NOMO-1 treated with DMSO at 0.1 percent for 48 hours (cell line): Measurements from ENCODE around the gene GPBAR1.

ENCODE experiments used
- DNase-seq: peaks from one replicate; lab custom pipeline; 2025; ENCODE audit not compliant: unreplicated experiment; lab: John Stamatoyannopoulos, UW

GPBAR1 gene

DNA sequence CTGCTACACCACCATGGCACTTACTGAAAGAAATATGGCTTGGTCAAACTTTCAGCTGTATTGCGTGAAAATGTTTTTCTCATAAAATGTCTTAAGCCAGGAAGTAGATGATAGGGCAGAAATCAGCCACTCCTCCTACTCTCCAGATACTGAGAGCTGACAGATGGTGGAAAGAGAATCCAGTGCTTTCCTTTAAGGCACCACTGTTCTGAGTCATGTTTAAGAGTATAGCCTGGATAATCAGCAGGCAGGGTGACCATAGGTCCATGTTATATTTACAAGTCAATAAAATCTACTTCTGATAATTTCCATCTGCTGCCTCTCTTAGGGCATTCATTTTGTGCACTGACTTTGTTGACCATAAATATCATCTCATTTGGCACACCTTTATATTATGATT, 21.9 kb upstream of the GPBAR1 start:
- no peak for DNase-seq

DNA sequence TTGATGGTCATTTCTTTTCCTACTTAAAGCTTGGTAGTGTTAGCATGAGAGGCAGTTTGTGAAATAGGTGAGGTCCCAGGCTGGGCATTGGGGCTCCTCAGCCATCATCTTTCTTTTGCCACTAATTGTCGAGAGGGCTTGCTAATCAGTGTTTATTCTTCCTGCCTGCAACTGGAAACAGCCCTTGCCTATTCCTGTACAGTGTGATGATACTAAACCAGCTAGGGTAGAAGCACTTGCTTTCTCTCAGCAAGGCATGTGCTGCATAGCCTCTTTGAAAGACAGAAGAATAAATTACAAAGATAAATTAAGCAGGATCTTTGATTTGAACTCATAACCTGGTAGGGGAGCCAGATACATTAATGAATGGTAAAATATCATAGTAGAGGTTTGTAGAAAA, 16.6 kb upstream of the GPBAR1 start:
- DNase-seq = no peak

DNA sequence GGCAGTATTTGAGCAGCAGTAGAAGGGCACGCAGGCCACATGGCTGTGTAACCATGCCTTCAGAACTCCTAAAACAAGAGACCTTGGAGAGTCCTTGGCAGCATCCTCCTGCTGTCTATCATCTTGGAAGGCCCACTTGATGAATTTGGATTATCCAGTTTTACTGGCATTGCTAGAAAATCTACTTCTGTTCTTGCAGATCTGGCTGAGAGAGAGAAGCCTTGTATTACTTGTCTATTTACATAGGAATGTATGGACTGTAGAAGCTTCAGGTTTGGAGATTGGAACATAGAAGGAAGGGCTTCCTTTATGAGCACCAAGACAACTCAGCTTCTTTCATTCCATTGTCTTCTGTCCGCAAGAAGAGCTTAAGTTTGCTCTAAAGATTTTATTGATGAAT, 16.1 kb upstream of the GPBAR1 start:
- DNase-seq = no peak

DNA sequence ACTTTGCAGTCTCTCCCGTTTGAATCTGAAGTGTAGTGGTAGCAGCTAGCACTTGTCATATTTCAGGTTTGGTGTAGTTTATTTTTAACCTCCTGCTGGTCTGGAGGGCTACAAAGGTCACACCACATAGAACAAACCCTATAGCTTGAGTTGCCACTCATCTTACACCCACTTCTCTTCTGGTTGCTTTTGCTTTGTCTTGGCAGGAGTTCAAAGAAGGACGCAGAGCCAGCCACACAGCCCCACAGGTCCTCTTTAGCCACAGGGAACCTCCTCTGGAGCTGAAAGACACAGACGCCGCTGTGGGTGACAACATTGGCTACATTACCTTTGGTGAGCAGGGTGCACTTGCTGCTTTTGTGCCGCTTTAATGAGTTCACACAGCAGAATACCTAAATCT, 15.6 kb upstream of the GPBAR1 start:
- DNase-seq = no peak

DNA sequence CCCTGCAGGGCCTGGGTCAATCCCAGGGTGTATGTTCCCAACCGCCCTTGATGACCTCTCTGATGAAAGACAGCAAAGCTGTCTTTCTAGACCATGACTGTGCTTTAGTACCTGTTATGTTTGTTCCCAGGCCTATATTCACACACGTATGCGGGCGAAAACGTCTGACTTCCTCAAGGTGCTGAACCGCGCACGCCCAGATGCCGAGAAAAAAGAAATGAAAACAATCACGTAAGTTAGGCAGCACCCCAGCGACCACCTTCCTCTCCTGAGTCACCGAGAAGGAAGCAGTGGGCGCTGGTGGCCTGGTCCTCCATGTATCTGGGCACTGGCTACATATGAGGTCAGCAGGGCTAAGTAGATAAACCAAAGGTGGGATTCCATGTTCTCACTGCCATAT, 11.1 kb upstream of the GPBAR1 start:
- no peak for DNase-seq

DNA sequence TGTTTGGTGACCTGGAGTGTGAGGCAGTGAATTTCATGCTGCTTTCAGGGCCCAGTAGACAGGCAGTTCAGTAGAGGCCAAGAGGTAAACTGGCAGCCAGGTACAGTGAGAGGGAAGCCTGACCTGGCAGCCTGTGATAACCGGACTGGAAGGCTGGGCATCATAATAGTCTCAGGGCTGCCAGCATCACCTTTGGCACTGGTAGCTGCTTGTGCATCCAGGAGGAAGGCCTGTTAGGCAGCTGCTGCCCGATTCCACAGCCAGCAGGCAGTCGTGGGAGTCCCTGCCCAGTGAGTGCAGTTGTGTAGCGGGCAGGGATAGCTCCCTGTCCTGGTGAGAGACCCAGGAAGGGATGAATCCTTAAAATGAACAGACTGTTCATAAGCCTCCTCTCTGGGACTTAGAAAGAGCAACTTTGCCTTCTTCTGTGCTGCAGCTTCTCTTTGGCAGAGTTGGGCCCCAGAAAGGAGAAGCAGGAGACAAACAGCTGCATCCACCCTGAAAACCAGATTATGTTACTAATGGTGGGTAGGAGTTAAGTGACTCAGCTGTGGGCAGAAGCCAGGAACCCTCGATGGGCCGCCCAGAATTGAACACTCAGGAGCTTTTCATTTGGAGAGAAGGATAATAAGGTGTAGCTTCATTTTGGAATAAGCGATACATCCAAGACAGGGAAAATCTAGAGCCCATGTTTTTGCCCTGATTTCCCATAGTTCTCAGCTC, 8.1 kb upstream of the GPBAR1 start:
- peak; percentile 56 for DNase-seq

DNA sequence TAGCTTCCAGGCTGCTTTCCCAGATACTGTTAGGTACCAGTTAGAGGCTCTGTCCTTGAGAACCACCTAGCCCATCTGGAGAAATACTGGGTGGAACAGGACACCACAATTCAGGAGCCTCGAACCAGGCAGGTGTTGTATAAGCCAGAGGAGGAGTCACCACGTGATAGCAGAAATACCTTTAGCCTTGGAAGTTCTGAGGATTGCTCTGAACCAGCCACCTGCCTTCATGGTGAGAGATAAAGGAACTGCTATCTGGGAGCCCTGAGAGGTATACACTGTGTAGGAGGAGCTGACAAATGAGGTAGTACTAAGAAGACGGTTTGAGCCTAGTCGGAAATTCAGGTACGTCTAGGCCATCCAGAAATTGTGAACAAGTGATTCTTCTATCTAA, 7.6 kb upstream of the GPBAR1 start:
- no peak for DNase-seq

DNA sequence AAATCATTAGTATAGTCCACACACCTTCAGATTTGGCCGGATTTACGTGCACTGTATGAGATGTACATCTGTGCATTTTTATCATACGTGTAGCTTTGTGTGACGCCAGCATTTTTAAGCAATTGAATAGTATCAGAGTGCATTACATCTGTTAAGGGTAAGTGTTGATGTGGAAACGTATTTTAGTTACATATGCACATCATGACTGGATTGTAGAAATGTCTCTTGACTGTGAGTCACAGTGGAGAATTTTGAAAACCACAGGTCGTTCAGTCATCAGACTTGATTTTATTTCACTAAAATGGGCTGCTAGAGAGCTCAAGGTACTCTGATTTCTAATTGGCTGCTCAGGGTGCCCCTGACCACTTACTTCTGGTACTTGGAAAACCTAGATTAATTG, 5.4 kb upstream of the GPBAR1 start:
- DNase-seq = no peak

DNA sequence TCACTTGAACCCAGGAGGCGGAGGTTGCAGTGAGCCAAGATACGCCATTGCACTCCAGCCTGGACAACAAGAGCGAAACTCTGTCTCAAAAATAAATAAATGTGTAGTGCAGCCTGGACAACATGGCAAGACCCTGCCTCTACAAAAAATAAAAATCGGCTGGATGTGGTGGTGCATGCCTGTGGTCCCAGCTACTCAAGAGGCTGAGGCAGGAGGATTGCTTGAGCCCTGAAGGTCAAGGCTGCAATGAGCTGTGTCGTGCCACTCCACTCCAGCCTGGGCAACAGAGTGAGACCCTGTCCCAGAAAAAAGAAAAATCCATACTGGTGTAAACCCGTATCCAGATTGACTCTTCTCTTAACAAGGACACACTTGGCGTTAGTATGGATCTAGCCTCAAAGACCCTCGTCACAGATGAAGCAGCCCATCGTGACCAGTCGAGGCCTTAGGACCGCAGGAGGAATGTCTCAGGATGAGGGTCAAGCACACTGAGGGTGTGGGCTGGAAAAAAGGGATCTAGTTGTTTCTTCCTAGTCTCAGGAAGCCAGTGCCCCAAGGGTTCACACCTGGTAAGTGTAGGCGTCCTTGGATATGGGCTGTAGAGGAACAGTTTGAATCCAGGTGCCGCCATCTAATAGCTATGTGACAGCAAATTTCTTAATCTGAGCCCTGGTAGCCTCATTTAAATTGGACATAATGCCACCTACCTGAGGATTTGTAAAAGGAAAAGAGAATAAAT, 4.0 kb upstream of the GPBAR1 start:
- no peak for DNase-seq

DNA sequence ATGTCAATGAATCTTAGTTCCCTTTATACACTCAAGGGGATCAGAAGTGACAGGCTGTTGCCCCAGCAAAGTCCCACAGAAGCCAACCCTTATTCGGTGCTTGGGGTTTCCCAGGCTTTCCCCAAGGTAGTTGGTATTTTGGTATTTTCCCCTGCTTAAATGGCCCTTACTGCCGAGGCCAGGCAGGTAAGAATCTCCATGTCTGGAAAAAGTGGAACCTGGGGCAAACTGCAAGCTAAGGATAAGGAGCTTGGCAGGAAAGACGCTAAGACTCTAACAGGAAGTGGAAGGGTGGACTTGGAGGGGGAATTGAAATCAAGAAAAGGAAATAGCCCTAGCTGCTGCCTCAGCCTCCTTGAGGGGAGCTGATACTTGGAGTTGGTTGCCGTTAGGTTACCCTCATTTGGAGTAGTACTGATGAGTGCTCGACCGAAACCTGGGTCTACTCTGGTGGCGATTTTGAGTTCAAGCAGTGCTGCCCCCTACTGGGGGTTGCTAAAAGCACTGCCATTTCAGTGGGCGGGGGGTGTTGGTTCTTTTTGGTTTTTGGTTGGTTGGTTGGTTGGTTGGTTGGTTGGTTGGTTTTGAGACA, 3.3 kb upstream of the GPBAR1 start:
- DNase-seq = peak; percentile 98

DNA sequence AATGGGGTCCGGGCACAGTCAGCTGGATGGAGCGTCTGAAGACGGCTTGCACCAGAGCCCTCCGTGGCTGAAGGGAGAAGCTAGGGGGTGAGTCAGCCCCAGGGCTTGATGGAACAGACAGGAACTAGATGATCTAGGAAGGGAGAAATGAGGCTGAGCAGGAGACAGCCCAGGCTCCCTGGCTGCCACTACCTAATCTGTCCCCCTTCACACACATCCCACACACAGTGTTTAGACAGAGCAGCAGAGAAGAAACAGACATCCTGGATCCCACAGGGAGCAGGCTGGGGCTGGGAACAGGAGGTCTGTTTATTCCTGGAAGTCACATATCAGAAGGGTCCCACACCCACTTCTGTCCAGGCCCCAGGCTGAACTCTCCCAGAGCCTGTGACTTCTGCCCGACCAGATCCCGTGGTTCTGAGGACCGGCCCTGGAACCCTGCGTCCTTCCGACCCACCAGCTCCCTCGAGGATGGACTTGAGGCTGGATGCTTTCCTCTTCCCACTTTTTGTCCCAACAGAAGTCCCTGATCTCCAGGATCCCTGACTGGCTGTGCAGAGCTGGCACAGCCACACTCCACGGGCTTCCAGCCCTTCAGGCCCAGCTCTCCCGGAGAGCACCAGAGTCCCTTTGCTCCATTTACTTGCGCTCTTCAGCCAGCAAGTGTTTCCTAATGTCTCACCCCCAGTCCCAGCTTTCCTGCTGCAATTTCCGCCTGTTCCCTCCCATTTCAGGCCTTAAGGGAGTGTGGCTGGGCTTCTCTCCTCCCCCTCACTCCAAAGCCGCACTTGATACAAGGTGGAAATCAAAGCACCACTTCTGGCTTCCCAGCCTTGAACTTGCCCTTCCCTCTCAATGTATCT, 1.5 kb upstream of the GPBAR1 start:
- peak; percentile 30 for DNase-seq

DNA sequence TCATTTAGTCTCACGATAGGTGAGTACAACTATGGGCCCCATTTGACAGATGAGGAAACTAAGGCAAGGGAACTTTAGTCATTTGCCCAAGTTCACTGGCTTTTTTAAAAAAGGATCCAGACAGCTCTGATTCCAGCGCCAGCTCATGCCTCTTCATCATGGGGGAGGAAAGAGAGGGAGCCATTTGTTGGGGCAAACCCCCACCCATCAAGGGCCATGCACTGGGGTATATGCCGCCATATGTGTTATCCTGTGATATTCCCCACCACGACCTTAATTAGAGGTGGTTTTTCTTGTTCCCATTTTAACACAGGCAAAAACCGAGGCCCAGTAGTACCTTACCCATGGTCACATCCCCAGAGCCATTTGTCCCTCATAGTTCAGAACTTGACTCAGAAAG, 649 bp upstream of the GPBAR1 start:
- DNase-seq = no peak

DNA sequence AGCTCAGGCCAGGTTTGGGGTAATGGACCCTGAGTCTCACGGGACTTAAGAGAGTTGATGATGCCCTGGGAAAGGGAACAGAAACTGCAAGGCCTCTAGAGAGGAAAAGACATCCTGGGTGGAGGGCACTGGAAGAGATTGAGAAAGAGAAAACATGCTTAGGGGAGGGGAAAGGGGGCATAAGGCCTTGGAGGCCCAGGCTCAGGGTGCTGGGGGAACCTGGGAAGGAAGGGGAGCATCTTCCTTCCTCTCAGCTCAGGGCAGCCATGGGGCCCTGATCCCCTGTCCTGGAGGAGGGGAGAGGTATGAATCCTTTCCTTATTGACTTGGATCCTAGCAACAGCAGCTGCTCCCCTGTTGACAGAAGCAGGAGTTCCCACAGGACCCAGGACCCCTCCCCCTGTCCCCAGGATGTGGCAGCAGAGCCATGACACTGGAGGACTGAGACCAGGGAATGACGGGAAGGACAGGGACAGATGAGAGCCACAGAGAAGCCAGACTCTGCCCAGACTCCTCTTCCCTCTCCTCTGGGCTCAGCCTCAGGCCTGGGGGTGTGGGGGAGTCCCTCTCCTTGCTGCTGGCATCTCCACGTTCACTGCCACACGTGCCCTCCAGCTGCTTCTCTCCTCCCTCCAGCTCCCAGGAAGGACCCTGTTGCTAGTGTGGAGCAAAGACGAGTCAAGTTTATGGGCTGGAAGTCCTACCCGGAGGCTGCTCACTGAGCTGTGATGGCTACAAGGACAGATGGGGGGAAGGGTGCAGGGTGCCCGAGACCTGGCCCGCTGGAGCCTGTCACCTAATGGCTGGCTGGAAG, 815 bp downstream of the GPBAR1 start:
- DNase-seq = peak; percentile 12

DNA sequence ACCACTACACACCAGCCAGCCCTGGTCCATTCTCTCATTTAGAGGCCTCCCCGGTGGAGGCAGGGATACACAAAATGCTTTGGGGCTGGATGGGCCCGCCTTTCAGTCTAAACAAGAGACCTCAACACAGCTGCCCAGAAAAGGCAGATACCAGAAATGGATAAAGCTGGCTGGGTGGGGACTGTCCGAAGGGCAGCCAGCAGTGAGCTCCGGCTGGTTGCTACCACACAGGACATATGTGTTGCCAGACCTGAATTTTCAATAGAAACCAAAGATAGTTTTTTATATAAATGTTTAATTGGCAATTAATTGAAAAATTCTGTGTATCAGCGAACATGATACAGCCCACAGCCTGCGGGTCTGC, 1.4 kb downstream of the GPBAR1 start:
- DNase-seq = no peak

DNA sequence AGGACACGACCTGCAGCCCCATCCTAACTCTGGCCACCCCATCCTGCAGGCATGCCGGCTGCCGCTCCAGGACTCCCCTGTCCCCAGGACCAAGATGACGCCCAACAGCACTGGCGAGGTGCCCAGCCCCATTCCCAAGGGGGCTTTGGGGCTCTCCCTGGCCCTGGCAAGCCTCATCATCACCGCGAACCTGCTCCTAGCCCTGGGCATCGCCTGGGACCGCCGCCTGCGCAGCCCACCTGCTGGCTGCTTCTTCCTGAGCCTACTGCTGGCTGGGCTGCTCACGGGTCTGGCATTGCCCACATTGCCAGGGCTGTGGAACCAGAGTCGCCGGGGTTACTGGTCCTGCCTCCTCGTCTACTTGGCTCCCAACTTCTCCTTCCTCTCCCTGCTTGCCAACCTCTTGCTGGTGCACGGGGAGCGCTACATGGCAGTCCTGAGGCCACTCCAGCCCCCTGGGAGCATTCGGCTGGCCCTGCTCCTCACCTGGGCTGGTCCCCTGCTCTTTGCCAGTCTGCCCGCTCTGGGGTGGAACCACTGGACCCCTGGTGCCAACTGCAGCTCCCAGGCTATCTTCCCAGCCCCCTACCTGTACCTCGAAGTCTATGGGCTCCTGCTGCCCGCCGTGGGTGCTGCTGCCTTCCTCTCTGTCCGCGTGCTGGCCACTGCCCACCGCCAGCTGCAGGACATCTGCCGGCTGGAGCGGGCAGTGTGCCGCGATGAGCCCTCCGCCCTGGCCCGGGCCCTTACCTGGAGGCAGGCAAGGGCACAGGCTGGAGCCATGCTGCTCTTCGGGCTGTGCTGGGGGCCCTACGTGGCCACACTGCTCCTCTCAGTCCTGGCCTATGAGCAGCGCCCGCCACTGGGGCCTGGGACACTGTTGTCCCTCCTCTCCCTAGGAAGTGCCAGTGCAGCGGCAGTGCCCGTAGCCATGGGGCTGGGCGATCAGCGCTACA, 2.1 kb downstream of the GPBAR1 start:
- DNase-seq = no peak

DNA sequence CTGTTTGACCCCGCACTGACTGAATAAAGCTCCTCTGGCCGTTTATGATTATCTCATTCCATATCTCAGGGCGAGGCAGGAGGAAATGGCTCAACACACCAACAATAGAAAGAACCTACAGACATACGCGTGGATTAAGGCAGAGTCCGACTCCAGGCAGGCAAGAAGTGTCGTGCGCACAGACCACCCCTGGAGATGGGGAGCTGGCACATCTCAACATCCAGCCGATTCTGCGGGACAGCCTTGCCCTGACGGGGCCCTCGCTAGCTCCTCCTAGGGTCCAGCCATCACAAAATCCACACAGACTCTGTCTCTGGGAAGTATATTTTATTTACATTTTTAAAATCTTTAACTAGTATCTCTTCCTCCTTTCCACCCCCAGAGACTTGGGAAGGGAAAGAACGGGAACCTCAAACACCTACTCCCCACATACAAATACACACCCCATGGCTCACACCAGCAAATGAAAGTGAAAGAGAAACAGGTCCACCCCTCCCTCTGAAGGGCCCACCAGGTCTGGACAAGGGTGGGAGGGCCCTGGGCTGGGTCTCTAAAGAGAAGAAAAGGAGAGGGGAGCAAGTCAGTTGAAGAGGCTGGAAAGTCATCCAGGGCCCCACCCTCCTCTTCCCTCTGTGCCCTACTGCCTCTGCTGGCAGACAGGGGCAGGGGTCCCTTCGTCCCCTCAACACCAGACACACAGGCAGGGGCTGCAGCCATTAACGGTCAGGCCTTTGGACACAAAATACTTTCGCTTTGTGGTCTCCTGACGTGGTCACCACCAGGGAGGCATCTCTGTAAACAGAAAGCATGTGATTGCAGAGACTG, 3.2 kb downstream of the GPBAR1 start:
- DNase-seq = no peak

DNA sequence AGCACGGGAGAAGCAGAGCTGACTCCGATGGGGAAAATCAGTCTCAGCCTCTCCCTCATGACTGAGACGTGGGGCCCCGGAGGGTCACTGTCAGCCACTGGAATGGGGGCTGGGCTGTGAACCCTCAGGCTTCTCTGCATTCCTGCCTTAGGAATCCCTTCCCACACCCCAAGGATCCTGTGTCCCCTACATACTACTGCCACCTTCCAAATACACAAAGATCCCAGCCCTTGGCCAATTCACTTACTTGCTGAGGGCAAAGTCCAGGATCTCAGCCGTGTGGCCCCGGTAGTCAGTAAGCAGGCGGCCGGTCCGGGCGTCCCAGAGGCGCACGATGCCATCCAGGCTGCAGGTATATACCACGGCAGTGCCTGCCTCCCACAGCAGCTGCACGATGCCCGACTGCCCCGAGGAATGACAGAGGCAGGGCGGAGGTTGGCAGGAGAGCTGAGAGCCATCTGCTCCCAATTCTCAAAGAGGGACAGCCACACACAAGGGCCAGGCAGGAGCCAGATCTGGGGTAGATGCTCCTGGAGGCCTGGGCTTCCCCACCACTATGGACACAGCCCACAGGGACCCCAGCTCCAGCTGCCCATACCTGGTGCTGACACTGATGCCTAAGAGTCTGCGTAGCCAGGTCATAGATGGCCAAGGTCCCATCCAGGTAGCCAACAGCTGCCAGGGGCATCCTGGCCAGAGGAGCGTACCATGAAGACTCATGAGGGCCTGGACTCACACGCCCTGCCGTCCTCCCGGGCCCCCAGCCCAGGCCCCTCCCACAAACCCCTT, 4.2 kb downstream of the GPBAR1 start:
- no peak for DNase-seq

DNA sequence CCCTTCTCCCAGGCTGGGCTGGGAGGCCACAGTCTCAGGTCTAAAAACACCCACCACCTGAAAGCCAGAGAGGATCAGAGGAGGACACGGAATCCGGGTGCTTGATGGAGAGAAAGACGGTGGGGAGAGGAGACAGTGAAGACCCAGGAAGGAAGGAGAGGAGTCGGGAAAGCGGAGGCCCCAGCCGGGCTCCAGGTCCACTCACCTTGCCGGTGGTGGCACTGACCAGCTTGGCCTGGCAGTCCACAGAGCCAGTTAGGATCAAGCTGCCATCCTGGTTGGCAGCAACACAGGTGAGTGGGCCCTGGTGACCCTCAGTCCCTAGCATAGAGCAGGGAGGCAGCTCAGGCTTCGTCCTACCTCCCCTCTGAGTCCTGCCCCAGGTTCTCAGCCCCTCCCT, 4.8 kb downstream of the GPBAR1 start:
- DNase-seq = no peak
